Kidney (tissue), 22 donors: ENCODE results near the gene PPP1R3E. TPM values are rescaled to one million over a fixed set of nuclear protein-coding genes. Genes with fewer than 3 reads are reported as not detected.
A peak's percentile ranks its signal among the peaks of the same experiment; 100 is the strongest.

Source experiments
- DNase-seq, 5 donors: peaks; one replicate each; pipeline ENCODE4 v3.0.0-alpha.2; 2013 to 2020
- FAIRE-seq: peaks from 2 replicates; lab custom pipeline; 2012; peaks lifted over from hg19 to GRCh38; lab: Jason Lieb, UNC
- H3K27ac ChIP-seq, 2 donors: one replicate each; pipeline ENCODE4 v1.7.0; 2013; ENCODE audit warnings: low read depth in 2 of 2, low read length in 2 of 2, inconsistent platforms in 1 of 2
- H3K27me3 ChIP-seq: one replicate; pipeline ENCODE4 v1.7.1; 2013; ENCODE audit warnings: low read length, inconsistent platforms; ENCODE audit not compliant: control insufficient read depth, insufficient read depth
- H3K36me3 ChIP-seq, 3 donors: one replicate each; pipeline versions ENCODE4 v1.7.0 to v1.7.1; 2013; ENCODE audit warnings: low read length in 3 of 3, control low read depth in 1 of 3, inconsistent platforms in 1 of 3; ENCODE audit not compliant: insufficient read depth in 3 of 3, control insufficient read depth in 2 of 3
- H3K4me1 ChIP-seq, 3 donors: one replicate each; pipeline versions ENCODE4 v1.7.0 to v1.7.1; 2013; ENCODE audit warnings: low read length in 3 of 3, inconsistent platforms in 1 of 3, low read depth in 1 of 3; ENCODE audit not compliant: control insufficient read depth in 2 of 3, insufficient read depth in 2 of 3
- H3K4me3 ChIP-seq, 3 donors: one replicate each; pipeline versions ENCODE4 v1.7.0 to v1.8.1; 2013; ENCODE audit warnings: low read length in 3 of 3, control low read depth in 1 of 3, inconsistent platforms in 1 of 3
- H3K9ac ChIP-seq, 3 donors: one replicate each; pipeline versions ENCODE4 v1.7.0 to v1.7.1; 2013; ENCODE audit warnings: low read length in 3 of 3, control low read depth in 1 of 3, inconsistent platforms in 1 of 3
- H3K9me3 ChIP-seq, 3 donors: one replicate each; pipeline versions ENCODE4 v1.7.0 to v1.7.1; 2013; ENCODE audit warnings: low read length in 3 of 3, control low read depth in 1 of 3, inconsistent platforms in 1 of 3; ENCODE audit not compliant: control insufficient read depth in 2 of 3, insufficient read depth in 1 of 3
- intact Hi-C: fragments of 100-400 bp; cut with DNase I; formaldehyde crosslinking; loops from one replicate; pipeline ENCODE4 v1.11.1; 2022
- long read RNA-seq, 10 donors: library from polyadenylated mRNA in 1 of 10; unstranded in 1 of 10; transcript quantifications; one replicate each; pipeline ENCODE4 v2.0.0 and lab custom pipeline, GENCODE V29; 2021 to 2026
- polyA plus RNA-seq: library from polyadenylated mRNA; stranded (reverse); fragments of 350-450 nt; fragmentation: Illumina TruSeq; extraction: RNeasy Lipid Tissue Mini Kit (QIAGEN cat#74804); gene quantifications from one replicate; pipeline ENCODE4 v1.2.3, GENCODE V29; 2014; ENCODE audit warnings: low read depth, low replicate concordance; ENCODE audit not compliant: insufficient read depth
- total RNA-seq: library from RNA; stranded (reverse); fragmentation: NEBNext Ultra II Directional; extraction: Animal tissue kit (Norgen Biotek cat#: 25700); gene quantifications from one replicate; pipeline ENCODE4 v1.2.1, GENCODE V29; 2021
- TF ChIP-seq, protein P1 (sequence below): IDR thresholded peaks from 3 replicates; pipeline ENCODE4 v1.5.1; 2012; ENCODE audit warnings: mild to moderate bottlenecking, moderate library complexity, borderline replicate concordance; ENCODE audit not compliant: insufficient read depth; ENCODE audit errors: extremely low read depth
- donor health status: control.
- donor health status: control.
- donor health status: control.
- donor health status: control.
- donor health status: control.
- donor health status: DM: yes; HTN: yes; CAD: no.
- donor health status: Normal renal cell carcinoma (clear cell type).

Gene PPP1R3E, protein sequence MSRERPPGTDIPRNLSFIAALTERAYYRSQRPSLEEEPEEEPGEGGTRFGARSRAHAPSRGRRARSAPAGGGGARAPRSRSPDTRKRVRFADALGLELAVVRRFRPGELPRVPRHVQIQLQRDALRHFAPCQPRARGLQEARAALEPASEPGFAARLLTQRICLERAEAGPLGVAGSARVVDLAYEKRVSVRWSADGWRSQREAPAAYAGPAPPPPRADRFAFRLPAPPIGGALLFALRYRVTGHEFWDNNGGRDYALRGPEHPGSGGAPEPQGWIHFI
- total RNA-seq, result 17.3 TPM
- polyA plus RNA-seq, result 22.8 TPM
- long read RNA-seq, donor 1, partial matches to known transcripts, result 0 of 1 reads
- long read RNA-seq, donor 1, other reads (novel, unspliced or antisense), result 0 of 1 reads
- long read RNA-seq, donor 2, partial matches to known transcripts, result 306 of 311 reads
- long read RNA-seq, donor 2, other reads (novel, unspliced or antisense), result 5 of 311 reads
- long read RNA-seq, donor 3, partial matches to known transcripts, result 8 of 14 reads
- long read RNA-seq, donor 3, other reads (novel, unspliced or antisense), result 5 of 14 reads
- long read RNA-seq, donor 4, partial matches to known transcripts, result 578 of 586 reads
- long read RNA-seq, donor 4, other reads (novel, unspliced or antisense), result 8 of 586 reads
- long read RNA-seq, donor 5, result 0 reads
- long read RNA-seq, donor 6, result 0 reads
- long read RNA-seq, donor 7, partial matches to known transcripts, result 0 of 5 reads
- long read RNA-seq, donor 7, other reads (novel, unspliced or antisense), result 5 of 5 reads
- long read RNA-seq, donor 8, partial matches to known transcripts, result 0 of 1 reads
- long read RNA-seq, donor 8, other reads (novel, unspliced or antisense), result 0 of 1 reads
- long read RNA-seq, donor 9, result 0 reads
- long read RNA-seq, donor 10, partial matches to known transcripts, result 6 of 6 reads
- long read RNA-seq, donor 10, other reads (novel, unspliced or antisense), result 0 of 6 reads

DNA sequence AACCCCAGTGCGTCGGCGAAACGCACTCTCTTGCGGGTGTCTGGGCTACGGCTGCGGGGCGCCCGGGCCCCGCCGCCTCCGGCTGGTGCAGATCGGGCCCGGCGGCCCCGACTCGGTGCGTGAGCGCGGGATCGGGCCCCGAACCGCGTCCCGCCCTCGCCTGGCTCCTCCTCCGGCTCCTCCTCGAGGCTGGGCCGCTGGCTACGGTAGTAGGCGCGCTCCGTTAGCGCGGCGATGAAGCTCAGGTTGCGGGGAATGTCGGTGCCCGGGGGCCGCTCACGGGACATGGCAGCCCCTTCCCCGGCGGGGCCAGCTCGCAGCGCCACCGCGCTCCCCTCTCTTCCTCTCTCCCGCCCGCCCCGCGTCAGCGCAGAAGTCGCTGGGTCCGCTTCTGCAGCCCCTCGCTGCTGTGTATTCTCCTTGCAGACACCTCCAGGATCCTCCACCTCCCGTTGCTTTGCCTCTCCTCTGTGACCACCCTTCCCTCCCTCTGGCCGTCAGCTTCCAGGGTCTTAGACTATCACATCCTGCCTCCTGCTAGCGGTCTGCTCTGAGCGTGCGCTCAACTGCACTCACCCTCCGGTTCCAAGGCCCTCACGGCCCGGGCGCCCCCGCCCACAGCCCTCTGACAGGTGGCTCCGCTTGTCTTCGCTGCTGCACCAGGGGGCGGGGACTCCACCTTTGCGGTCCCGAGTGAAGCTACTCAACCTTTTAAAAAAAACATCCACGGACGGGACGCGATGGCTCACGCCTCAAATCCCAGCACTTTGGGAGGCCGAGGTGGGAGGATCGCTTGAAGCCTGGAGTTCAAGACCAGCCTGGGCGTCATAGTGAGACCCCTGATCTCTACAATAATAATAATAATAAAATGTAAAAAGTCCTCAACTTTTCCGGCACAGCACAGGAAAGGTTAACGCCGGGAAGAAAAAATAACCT, at the start of gene PPP1R3E:
PPP1R3E (minus strand) TSS at position 570 of the 936 bp plus-strand sequence; CDS start at position 287, 283 bp downstream.
- Histone ChIP-seq H3K36me3 (peaks cover 0 to 3% (median 0%) of the 10 kb centered on the region in 3 donors), H3K9ac (peak within 1 kb of the TSS; percentile 72 to 77 (median 77)), H3K4me3 (peak within 1 kb of the TSS; percentile 75 to 91 (median 84)), H3K27me3 (no peaks in the 10 kb centered on the region), H3K4me1 (peaks cover 3 to 23% (median 18%) of the 10 kb centered on the region in 3 donors), H3K27ac (peak within 1 kb of the TSS; percentile 92 to 96), H3K9me3 (no peaks in the 10 kb centered on the region)
- intact Hi-C loops, result no loop called here
- FAIRE-seq, result no peak
- DNase-seq, result peak; percentile 75 to 94 (median 85)
- TF ChIP-seq, protein P1, sequence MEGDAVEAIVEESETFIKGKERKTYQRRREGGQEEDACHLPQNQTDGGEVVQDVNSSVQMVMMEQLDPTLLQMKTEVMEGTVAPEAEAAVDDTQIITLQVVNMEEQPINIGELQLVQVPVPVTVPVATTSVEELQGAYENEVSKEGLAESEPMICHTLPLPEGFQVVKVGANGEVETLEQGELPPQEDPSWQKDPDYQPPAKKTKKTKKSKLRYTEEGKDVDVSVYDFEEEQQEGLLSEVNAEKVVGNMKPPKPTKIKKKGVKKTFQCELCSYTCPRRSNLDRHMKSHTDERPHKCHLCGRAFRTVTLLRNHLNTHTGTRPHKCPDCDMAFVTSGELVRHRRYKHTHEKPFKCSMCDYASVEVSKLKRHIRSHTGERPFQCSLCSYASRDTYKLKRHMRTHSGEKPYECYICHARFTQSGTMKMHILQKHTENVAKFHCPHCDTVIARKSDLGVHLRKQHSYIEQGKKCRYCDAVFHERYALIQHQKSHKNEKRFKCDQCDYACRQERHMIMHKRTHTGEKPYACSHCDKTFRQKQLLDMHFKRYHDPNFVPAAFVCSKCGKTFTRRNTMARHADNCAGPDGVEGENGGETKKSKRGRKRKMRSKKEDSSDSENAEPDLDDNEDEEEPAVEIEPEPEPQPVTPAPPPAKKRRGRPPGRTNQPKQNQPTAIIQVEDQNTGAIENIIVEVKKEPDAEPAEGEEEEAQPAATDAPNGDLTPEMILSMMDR, result no peak

DNA sequence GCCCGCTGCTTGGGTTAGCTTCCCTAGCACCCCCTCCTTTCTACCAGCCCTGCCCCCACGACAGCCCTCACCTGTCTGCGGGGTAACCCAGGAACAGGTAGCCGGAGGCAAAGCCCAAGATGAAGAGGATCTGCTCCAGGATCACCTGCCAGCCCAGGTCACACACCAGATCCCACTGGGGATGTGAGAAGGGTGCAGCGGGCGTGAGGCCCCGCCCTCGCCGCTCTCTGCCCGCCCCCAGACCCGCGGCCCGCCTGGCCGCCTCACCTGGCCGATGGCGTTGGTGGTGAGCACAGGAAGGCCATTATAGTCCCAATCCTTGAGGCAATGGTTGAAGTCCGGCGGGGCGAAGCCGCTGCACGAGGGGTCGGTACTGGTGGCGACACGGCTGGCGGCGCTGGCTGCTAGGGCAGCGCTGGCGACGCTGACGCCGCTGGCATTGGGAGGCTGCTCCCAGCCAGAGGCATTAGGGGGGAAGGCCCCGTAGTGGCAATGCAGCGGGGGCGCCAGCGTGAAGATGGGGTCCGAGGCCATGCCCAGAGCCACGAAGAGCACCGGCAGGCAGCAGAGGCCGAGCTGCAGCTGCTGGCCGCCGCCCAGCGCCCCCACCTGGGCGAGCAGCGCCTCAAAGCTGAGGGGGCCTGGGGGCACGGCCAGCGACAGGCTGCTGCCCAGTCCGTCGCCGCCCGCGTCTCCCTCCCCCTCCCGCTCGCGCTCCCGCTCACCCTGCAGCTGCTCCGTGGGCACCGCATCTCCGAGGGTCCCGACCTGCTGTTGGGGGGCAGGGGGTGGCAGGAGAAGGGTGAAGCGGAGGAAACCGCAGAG, 49.2 kb upstream of the PPP1R3E start:
- Histone ChIP-seq H3K4me1 (peaks cover 0 to 7% (median 0%) of the 10 kb centered on the region in 3 donors), H3K36me3 (no peaks in the 10 kb centered on the region), H3K27me3 (no peaks in the 10 kb centered on the region), H3K9ac (peak overlapping the region in 2 of 3 donors; percentile 20 to 68), H3K4me3 (peak overlapping the region; percentile 32 to 73 (median 66)), H3K27ac (no peak overlapping the region), H3K9me3 (no peaks in the 10 kb centered on the region)
- no peak for FAIRE-seq
- TF ChIP-seq, protein P1, result no peak
- peak; percentile 49 to 68 (median 56) for DNase-seq
- intact Hi-C loops, result no loop called here
